H1 (cell line): ENCODE results near the gene KIF22. TPM values are rescaled to one million over a fixed set of nuclear protein-coding genes. Genes with fewer than 3 reads are reported as not detected.

Source experiments
- CHD7 ChIP-seq: fragments of 300-600 bp; sonication (generic); IDR thresholded peaks from 2 replicates; pipeline ENCODE4 v1.7.1; 2012; ENCODE audit warnings: low read length, moderate library complexity, mild to moderate bottlenecking, inconsistent platforms; ENCODE audit not compliant: insufficient replicate concordance
- GTF2F1 ChIP-seq: IDR thresholded peaks from 2 replicates; pipeline ENCODE4 v1.6.1; 2012; ENCODE audit warnings: low read depth, low read length, improper control_type of control experiment, borderline replicate concordance
- JUN ChIP-seq: IDR thresholded peaks from 2 replicates; pipeline ENCODE4 v1.6.1; 2011; ENCODE audit warnings: low read depth, mild to moderate bottlenecking, improper control_type of control experiment, low read length
- MAX ChIP-seq: IDR thresholded peaks from 2 replicates; pipeline ENCODE4 v1.6.1; 2012; ENCODE audit warnings: inconsistent platforms
- RBBP5 ChIP-seq: IDR thresholded peaks from 2 replicates; pipeline ENCODE4 v1.7.1; 2012; ENCODE audit warnings: low read depth, mild to moderate bottlenecking, inconsistent platforms, low read length, moderate library complexity, borderline replicate concordance
- RXRA ChIP-seq: IDR thresholded peaks from 2 replicates; pipeline ENCODE4 v1.6.1; 2011; ENCODE audit warnings: low read depth, mild to moderate bottlenecking, low read length, moderate library complexity; ENCODE audit not compliant: insufficient read depth
- SAP30 ChIP-seq: fragments of 300-600 bp; sonication (generic); IDR thresholded peaks from 2 replicates; pipeline ENCODE4 v1.7.1; 2012; ENCODE audit warnings: low read length, moderate library complexity, mild to moderate bottlenecking, inconsistent platforms; ENCODE audit not compliant: insufficient read depth, insufficient replicate concordance
- SIN3A ChIP-seq, 2 experiments: IDR thresholded peaks in 1 of 2; conservative IDR thresholded peaks in 1 of 2; 2 replicates each; pipeline ENCODE4 v1.6.1; 2011 to 2012; ENCODE audit warnings: low read length in 2 of 2, improper control_type of control experiment in 1 of 2, low read depth in 1 of 2, mild to moderate bottlenecking in 1 of 2
- SRF ChIP-seq: IDR thresholded peaks from 2 replicates; pipeline ENCODE4 v1.6.1; 2011; ENCODE audit warnings: mild to moderate bottlenecking, low read depth, low read length, moderate library complexity
- polyA plus RNA-seq, 7 experiments: library from polyadenylated mRNA; depleted of rRNA in 3 of 7; stranded (reverse) in 5 of 7; unstranded in 2 of 7; fragments of >200 nt in 5 of 7; fragments of 200-250 nt in 2 of 7; gene quantifications; 1 replicate in 5 of 7; 2 replicates in 1 of 7; 4 replicates in 1 of 7; pipeline versions ENCODE4 v1.2.1 to v1.2.3, GENCODE V29; 2011 to 2013; ENCODE audit warnings: missing spikeins in 2 of 7, mixed read lengths in 2 of 7
- total RNA-seq: library from RNA; stranded (reverse); fragmentation: NEBNext Ultra II Directional; extraction: Animal tissue kit (Norgen Biotek cat#: 25700); gene quantifications from 2 replicates; pipeline ENCODE4 v1.2.1, GENCODE V29; 2021

KIF22 gene
- total and polyA plus RNA-seq, 2 of the 8 experiments (the other 6 are each of a cell fraction or from before 2014, with no cell fraction given), result 139 to 142 TPM

GRCh38 chr16:29806641-29807425, 16.3 kb downstream of the KIF22 start (continued):
- TF ChIP-seq GTF2F1 (no peak), CHD7 (no peak), JUN (no peak), RXRA (no peak), SRF (no peak), MAX (peak; percentile 72), SAP30 (no peak), RBBP5 (no peak), SIN3A (conservative IDR thresholded peaks at IDR 0.05 in 1 of 2, IDR thresholded peaks at IDR 0.05 in 1 of 2; ENCODE audit: low read depth in 1 of 2, low read length in 2 of 2) (0 out of 4 replicates have a peak, but pooled peaks of 1 of the 2 experiments have one; percentile 22)
